MM.1S (cell line): ENCODE results near the gene CD101.

ENCODE experiments used
- CTCF ChIP-seq: fragments of 300-600 bp; sonication (generic); IDR thresholded peaks from 2 replicates; pipeline ENCODE4 v1.5.1; 2016; ENCODE audit warnings: antibody characterized with exemption, low read length, mixed read lengths
- EZH2 ChIP-seq: fragments of 300-600 bp; sonication (generic); optimal IDR thresholded peaks from 2 replicates; pipeline ENCODE3; 2017; ENCODE audit warnings: low read depth, mild to moderate bottlenecking, antibody characterized with exemption, low read length, mixed read lengths
- EZH2phosphoT487 ChIP-seq: fragments of 300-600 bp; sonication (generic); IDR thresholded peaks from 2 replicates; pipeline ENCODE4 v1.6.1; 2018; ENCODE audit warnings: antibody characterized with exemption, low read length

GRCh38 chr1:116999596-116999995, 2.0 kb upstream of the CD101 start:
- TF ChIP-seq CTCF: no peak
- no peak for TF ChIP-seq EZH2phosphoT487
- no peak for TF ChIP-seq EZH2
